Neural progenitor cell (in vitro differentiated cells): ENCODE measurements around the gene KLHDC8B. TPM values are rescaled to one million over a fixed set of nuclear protein-coding genes. Genes with fewer than 3 reads are reported as not detected.
A peak's percentile ranks its signal among the peaks of the same experiment; 100 is the strongest.

Source experiments
- DNase-seq: peaks from one replicate; pipeline ENCODE4 v3.0.0-alpha.2; 2016; ENCODE audit warnings: low spot score
- H2AFZ ChIP-seq: fragments of 200-600 bp; sonication (generic); replicated peaks from 2 replicates; pipeline ENCODE4 v1.6.1; 2016; ENCODE audit warnings: antibody characterized with exemption
- H3F3A ChIP-seq: fragments of 200-600 bp; sonication (generic); 2 replicates; pipeline ENCODE4 v1.6.1; 2016; ENCODE audit warnings: antibody characterized with exemption, low read depth
- H3K27ac ChIP-seq: fragments of 200-600 bp; sonication (generic); 2 replicates; pipeline ENCODE4 v1.5.1; 2016; ENCODE audit warnings: mild to moderate bottlenecking
- H3K27me3 ChIP-seq: fragments of 200-600 bp; sonication (generic); 2 replicates; pipeline ENCODE4 v1.6.1; 2016; ENCODE audit warnings: mild to moderate bottlenecking, moderate library complexity
- H3K36me3 ChIP-seq: fragments of 200-600 bp; sonication (generic); 2 replicates; pipeline ENCODE4 v1.5.1; 2016
- H3K4me1 ChIP-seq: fragments of 200-600 bp; sonication (generic); 2 replicates; pipeline ENCODE4 v1.6.1; 2016; ENCODE audit warnings: mixed run types
- H3K4me2 ChIP-seq: fragments of 200-600 bp; sonication (generic); 2 replicates; pipeline ENCODE4 v1.6.1; 2016
- H3K4me3 ChIP-seq: fragments of 200-600 bp; sonication (generic); 2 replicates; pipeline ENCODE4 v1.5.1; 2016
- H3K79me2 ChIP-seq: fragments of 200-600 bp; sonication (generic); 2 replicates; pipeline ENCODE4 v1.6.1; 2016; ENCODE audit warnings: low read depth
- H3K9ac ChIP-seq: fragments of 200-600 bp; sonication (generic); 2 replicates; pipeline ENCODE4 v1.6.1; 2016
- H3K9me3 ChIP-seq: fragments of 200-600 bp; sonication (generic); 2 replicates; pipeline ENCODE4 v1.5.1; 2016; ENCODE audit warnings: low read depth
- H4K20me1 ChIP-seq: fragments of 200-600 bp; sonication (generic); 2 replicates; pipeline ENCODE4 v1.6.1; 2016; ENCODE audit warnings: low read depth
- H3K27ac Mint-ChIP-seq: 3 replicates; pipeline ENCODE4 v1.8.0; 2021; ENCODE audit warnings: mixed read lengths
- H3K27me3 Mint-ChIP-seq: 2 replicates; pipeline ENCODE4 v1.8.0; 2022; ENCODE audit warnings: low read depth, mild to moderate bottlenecking, inconsistent platforms, moderate library complexity, mixed read lengths; ENCODE audit not compliant: insufficient read depth
- H3K36me3 Mint-ChIP-seq: 3 replicates; pipeline ENCODE4 v1.8.0; 2021; ENCODE audit warnings: mixed read lengths
- H3K4me1 Mint-ChIP-seq: 3 replicates; pipeline ENCODE4 v1.8.0; 2021; ENCODE audit warnings: mixed read lengths
- H3K4me3 Mint-ChIP-seq: 3 replicates; pipeline ENCODE4 v1.8.0; 2021; ENCODE audit warnings: mild to moderate bottlenecking, moderate library complexity, mixed read lengths
- H3K9me3 Mint-ChIP-seq: 3 replicates; pipeline ENCODE4 v1.8.0; 2020; ENCODE audit warnings: mixed read lengths
- EZH2 ChIP-seq: fragments of 200-600 bp; sonication (generic); IDR thresholded peaks from 2 replicates; pipeline ENCODE4 v1.6.1; 2017; ENCODE audit warnings: antibody characterized with exemption, mild to moderate bottlenecking, moderate library complexity
- EZH2phosphoT487 ChIP-seq: fragments of 200-600 bp; sonication (generic); IDR thresholded peaks from 2 replicates; pipeline ENCODE4 v1.6.1; 2017; ENCODE audit warnings: antibody characterized with exemption
- total RNA-seq: library from RNA; depleted of rRNA; stranded (reverse); fragments of >200 nt; gene quantifications from 2 replicates; pipeline ENCODE4 v1.2.3, GENCODE V29; 2015; ENCODE audit warnings: low replicate concordance
- TF ChIP-seq, protein P1 (sequence below): fragments of 200-600 bp; sonication (generic); IDR thresholded peaks from 2 replicates; pipeline ENCODE4 v1.5.1; 2017; ENCODE audit warnings: antibody characterized with exemption, mild to moderate bottlenecking

Gene KLHDC8B
- total RNA-seq, 1 donor from 2014 or later: 14.8 TPM

DNA sequence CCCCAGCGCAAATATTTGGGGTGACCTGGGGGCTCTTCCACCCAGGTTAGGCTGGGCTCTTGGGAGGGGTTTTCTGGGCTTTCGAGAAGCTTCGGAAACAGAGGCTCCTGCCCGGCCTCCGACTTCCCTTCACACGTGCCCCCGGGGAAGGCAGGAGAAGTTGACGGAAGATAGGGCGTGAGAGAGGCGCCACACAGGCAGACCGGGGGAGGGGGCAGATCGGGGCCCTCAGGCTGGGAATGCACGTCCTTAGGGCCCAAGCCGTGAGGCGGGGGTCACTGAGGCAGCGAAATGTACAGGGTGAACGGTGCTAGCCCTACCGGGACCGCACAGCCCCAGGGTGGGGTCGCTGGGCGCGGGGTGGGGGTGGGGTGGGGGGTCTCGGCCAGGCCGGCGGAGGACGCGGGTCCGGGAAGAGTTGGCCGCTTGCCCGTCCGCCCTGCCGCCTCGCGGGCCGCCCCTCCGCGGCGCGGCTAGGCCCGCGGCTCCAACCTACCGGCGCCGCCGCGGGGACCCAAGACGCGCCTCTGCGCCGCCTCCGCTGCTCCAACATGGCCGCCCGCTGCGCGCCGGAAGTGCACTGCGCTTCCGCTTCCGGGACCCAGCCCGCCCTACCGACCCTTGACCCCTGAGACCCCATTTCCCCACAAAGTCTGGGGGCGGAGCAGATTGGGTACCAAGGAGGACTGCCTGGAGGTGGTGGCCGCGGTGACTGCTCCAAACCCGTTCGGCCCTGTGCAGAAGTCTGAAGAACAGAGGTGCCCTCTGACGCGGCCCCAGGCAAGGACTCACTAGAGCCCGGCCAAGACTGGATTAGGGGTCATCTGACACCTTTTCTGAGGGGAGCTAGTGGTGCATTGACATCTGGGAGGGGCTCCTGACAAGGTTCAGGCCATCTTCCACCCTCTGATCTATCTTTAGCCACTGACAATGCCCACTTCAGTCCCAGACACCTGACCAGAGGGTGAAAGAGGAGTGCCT lies 5.3 kb upstream of the KLHDC8B start, which contains the start of gene CCDC71:
TSS of gene CCDC71 (minus strand) at position 561 of the 981 bp plus-strand sequence. CDS start 2,123 bp downstream, outside the sequence.
- H3K27me3 Mint-ChIP-seq: peaks cover 12% of the 10 kb centered on the region
- H3K27ac ChIP-seq: no peak within 1 kb of the TSS
- peaks cover 19% of the 10 kb centered on the region for H3K27me3 ChIP-seq
- no peaks in the 10 kb centered on the region for H3K9me3 ChIP-seq
- TF ChIP-seq EZH2 (peak; percentile 27), EZH2phosphoT487 (no peak)
- no peaks in the 10 kb centered on the region for H3K9me3 Mint-ChIP-seq
- H3K27ac Mint-ChIP-seq: peak within 1 kb of the TSS; percentile 76
- H2AFZ ChIP-seq: peak within 1 kb of the TSS; percentile 97
- peak; percentile 86 for DNase-seq
- H3K79me2 ChIP-seq: peaks cover 18% of the 10 kb centered on the region
- H4K20me1 ChIP-seq: peaks cover 41% of the 10 kb centered on the region
- peak within 1 kb of the TSS; percentile 79 for H3K9ac ChIP-seq
- H3K36me3 Mint-ChIP-seq: peaks cover 7% of the 10 kb centered on the region
- H3K4me3 Mint-ChIP-seq: peak within 1 kb of the TSS; percentile 95
- H3K4me1 Mint-ChIP-seq: peaks cover 28% of the 10 kb centered on the region
- peak within 1 kb of the TSS; percentile 99 for H3K4me2 ChIP-seq
- H3K4me1 ChIP-seq: peaks cover 7% of the 10 kb centered on the region
- H3F3A ChIP-seq: peaks cover 3% of the 10 kb centered on the region
- peak within 1 kb of the TSS; percentile 96 for H3K4me3 ChIP-seq
- H3K36me3 ChIP-seq: no peaks in the 10 kb centered on the region

DNA sequence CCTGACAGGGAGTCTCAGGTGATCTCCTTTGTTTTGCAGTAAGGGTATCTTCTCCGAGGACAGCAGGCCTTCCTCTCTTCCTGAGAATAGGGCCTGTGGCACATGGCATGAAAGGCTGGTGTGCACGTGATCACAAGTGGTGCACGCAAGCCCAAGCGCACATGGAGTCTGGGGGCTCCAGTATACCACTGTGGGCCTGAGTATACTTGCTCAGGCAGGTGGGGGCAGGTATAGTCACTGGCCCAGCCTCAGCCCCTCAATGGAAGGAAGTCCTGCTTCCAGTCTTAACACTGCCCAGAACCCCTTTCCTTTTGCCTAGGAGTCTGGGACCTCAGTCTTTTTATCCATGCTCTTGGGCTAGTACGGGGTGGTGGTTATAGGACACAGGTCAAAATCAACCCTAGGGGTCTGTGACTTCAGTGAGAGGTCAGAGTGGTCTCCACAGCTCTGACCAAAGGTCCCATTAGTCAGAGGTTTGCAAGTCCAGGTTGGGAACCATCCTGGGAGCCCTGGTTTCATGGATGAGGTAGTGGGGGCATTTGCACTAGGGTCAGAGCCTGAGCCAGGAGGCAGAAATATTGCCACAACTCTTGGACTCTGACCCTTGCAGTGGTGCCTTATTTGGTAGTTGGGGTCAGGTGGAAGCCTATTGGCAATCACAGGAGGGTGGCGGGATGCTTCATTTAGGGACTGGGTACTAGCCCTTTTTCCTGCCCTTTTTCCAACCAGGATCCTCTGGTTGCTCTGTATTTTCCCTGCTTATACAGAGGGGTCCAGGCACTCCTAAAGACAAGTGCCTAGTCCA lies 4.4 kb upstream of the KLHDC8B start:
- peak overlapping the region; percentile 97 for H2AFZ ChIP-seq
- peaks cover 3% of the 10 kb centered on the region for H3F3A ChIP-seq
- peaks cover 7% of the 10 kb centered on the region for H3K4me1 ChIP-seq
- peaks cover 23% of the 10 kb centered on the region for H3K79me2 ChIP-seq
- H3K9ac ChIP-seq: no peak overlapping the region
- no peaks in the 10 kb centered on the region for H3K9me3 Mint-ChIP-seq
- H4K20me1 ChIP-seq: peaks cover 32% of the 10 kb centered on the region
- TF ChIP-seq, protein P1, sequence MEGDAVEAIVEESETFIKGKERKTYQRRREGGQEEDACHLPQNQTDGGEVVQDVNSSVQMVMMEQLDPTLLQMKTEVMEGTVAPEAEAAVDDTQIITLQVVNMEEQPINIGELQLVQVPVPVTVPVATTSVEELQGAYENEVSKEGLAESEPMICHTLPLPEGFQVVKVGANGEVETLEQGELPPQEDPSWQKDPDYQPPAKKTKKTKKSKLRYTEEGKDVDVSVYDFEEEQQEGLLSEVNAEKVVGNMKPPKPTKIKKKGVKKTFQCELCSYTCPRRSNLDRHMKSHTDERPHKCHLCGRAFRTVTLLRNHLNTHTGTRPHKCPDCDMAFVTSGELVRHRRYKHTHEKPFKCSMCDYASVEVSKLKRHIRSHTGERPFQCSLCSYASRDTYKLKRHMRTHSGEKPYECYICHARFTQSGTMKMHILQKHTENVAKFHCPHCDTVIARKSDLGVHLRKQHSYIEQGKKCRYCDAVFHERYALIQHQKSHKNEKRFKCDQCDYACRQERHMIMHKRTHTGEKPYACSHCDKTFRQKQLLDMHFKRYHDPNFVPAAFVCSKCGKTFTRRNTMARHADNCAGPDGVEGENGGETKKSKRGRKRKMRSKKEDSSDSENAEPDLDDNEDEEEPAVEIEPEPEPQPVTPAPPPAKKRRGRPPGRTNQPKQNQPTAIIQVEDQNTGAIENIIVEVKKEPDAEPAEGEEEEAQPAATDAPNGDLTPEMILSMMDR: no peak
- no peak for TF ChIP-seq EZH2
- TF ChIP-seq EZH2phosphoT487: no peak
- peak overlapping the region; percentile 93 for H3K4me3 Mint-ChIP-seq
- peaks cover 14% of the 10 kb centered on the region for H3K27me3 Mint-ChIP-seq
- H3K4me3 ChIP-seq: peak overlapping the region; percentile 96
- H3K27me3 ChIP-seq: peaks cover 19% of the 10 kb centered on the region
- peaks cover 7% of the 10 kb centered on the region for H3K36me3 Mint-ChIP-seq
- no peak overlapping the region for H3K27ac ChIP-seq
- H3K4me2 ChIP-seq: peak overlapping the region; percentile 99
- no peaks in the 10 kb centered on the region for H3K36me3 ChIP-seq
- H3K4me1 Mint-ChIP-seq: peaks cover 32% of the 10 kb centered on the region
- no peaks in the 10 kb centered on the region for H3K9me3 ChIP-seq
- no peak overlapping the region for H3K27ac Mint-ChIP-seq
- no peak for DNase-seq

DNA sequence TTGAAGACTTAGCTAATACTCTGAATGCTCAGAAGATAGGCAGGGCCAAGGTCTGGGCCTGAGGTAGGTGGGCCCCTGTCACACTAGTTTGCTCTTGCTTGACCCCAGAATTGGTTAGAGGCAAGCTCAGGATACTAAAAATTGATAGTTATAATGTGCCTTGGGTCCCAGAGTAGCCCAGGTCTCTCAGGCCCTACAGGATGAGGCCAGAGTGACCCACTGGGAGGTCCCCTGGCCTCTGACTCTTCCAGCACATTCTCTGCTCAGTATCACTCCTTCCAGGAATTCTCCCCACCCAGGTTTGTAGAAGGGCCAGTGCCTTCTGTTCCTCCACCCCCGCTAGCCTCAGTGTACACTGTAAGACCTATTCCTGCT lies 667 bp upstream of the KLHDC8B start:
- DNase-seq: no peak
- H3K4me1 ChIP-seq: peaks cover 31% of the 10 kb centered on the region
- peak overlapping the region; percentile 97 for H3K4me3 Mint-ChIP-seq

More for the DNA sequence above, 667 bp upstream of the KLHDC8B start:
- H4K20me1 ChIP-seq: peaks cover 10% of the 10 kb centered on the region
- Mint-ChIP-seq H3K27me3 (peaks cover 12% of the 10 kb centered on the region), H3K27ac (peak overlapping the region; percentile 96), H3K9me3 (no peaks in the 10 kb centered on the region), H3K4me1 (peaks cover 53% of the 10 kb centered on the region), H3K36me3 (peaks cover 6% of the 10 kb centered on the region)
- H3K4me3 ChIP-seq: peak overlapping the region; percentile 72
- no peak overlapping the region for H3K9ac ChIP-seq
- no peak overlapping the region for H3K27ac ChIP-seq
- peak overlapping the region; percentile 81 for H2AFZ ChIP-seq
- peaks cover 35% of the 10 kb centered on the region for H3K79me2 ChIP-seq
- H3K4me2 ChIP-seq: peak overlapping the region; percentile 88
- H3F3A ChIP-seq: peaks cover 16% of the 10 kb centered on the region
- TF ChIP-seq, protein P1: no peak
- TF ChIP-seq EZH2 (no peak), EZH2phosphoT487 (no peak)
- no peaks in the 10 kb centered on the region for H3K9me3 ChIP-seq
- no peaks in the 10 kb centered on the region for H3K36me3 ChIP-seq
- peaks cover 19% of the 10 kb centered on the region for H3K27me3 ChIP-seq
